Endothelial cell of umbilical vein (primary cell): Measurements from ENCODE around the gene SUSD2. TPM values are rescaled to one million over a fixed set of nuclear protein-coding genes. Genes with fewer than 3 reads are reported as not detected.

Experiments
- polyA plus RNA-seq, 4 experiments: library from polyadenylated mRNA; depleted of rRNA in 3 of 4; stranded (reverse) in 3 of 4; unstranded in 1 of 4; fragments of >200 nt; gene quantifications; 2 replicates each; pipeline versions ENCODE4 v1.2.1 to v1.2.3, GENCODE V29; 2011 to 2012; ENCODE audit warnings: missing spikeins in 1 of 4
- total RNA-seq: library from RNA; stranded (reverse); gene quantifications from 2 replicates; pipeline ENCODE4 v1.2.3, GENCODE V29; 2021

The SUSD2 gene
- total and polyA plus RNA-seq, 2 donors (not counting 3 experiments of a cell fraction or from before 2014, with no cell fraction given) = 0.26 to 0.27 TPM

Other genes starting within 250 kb of the SUSD2 start
- 4.0 and 33.6 TPM in 2 replicates for gene GSTT2B, start 220.3 kb upstream of the SUSD2 start, total RNA-seq
- 36.1 and 46.5 TPM in 2 replicates for gene GSTT2B, start 220.3 kb upstream of the SUSD2 start, polyA plus RNA-seq
- gene DDTL, start 214.6 kb upstream of the SUSD2 start, total RNA-seq = 2.7 TPM in 1 of 2 replicates, not detected in the other
- 0.51 and 0.57 TPM in 2 replicates for gene DDTL, start 214.6 kb upstream of the SUSD2 start, polyA plus RNA-seq
- 89.5 and 106 TPM in 2 replicates for gene DDT, start 207.0 kb upstream of the SUSD2 start, total RNA-seq
- 205 and 265 TPM in 2 replicates for gene DDT, start 207.0 kb upstream of the SUSD2 start, polyA plus RNA-seq
- gene GSTT2, start 201.4 kb upstream of the SUSD2 start, total RNA-seq = not detected in 2 replicates
- gene GSTT2, start 201.4 kb upstream of the SUSD2 start, polyA plus RNA-seq = 2.9 and 3.0 TPM in 2 replicates
- not detected in 2 replicates for gene GSTT4, start 176.0 kb upstream of the SUSD2 start, total RNA-seq
- not detected in 2 replicates for gene GSTT4, start 176.0 kb upstream of the SUSD2 start, polyA plus RNA-seq
- 67.8 and 68.9 TPM in 2 replicates for gene CABIN1, start 170.2 kb upstream of the SUSD2 start, total RNA-seq
- gene CABIN1, start 170.2 kb upstream of the SUSD2 start, polyA plus RNA-seq = 14.5 and 15.6 TPM in 2 replicates
- 35.1 and 45.9 TPM in 2 replicates for gene GGT5, start 63.6 kb downstream of the SUSD2 start, total RNA-seq
- gene GGT5, start 63.6 kb downstream of the SUSD2 start, polyA plus RNA-seq = 293 and 501 TPM in 2 replicates
- gene SPECC1L, start 89.3 kb downstream of the SUSD2 start, total RNA-seq = 63.2 and 79.3 TPM in 2 replicates
- gene SPECC1L, start 89.3 kb downstream of the SUSD2 start, polyA plus RNA-seq = 18.8 and 22.8 TPM in 2 replicates
- 17.1 and 20.0 TPM in 2 replicates for gene ADORA2A, start 246.1 kb downstream of the SUSD2 start, total RNA-seq
- gene ADORA2A, start 246.1 kb downstream of the SUSD2 start, polyA plus RNA-seq = 33.1 and 45.3 TPM in 2 replicates